NOMO-1 treated with DMSO at 0.1 percent for 48 hours (cell line): ENCODE measurements around the gene FIBP.
"Not testable (repeated sequence)": the region's sequence is repeated elsewhere in the genome, so short reads cannot be mapped to it uniquely, and the experiment has no call there.

Source experiments
- DNase-seq: peaks from one replicate; lab custom pipeline; 2025; ENCODE audit not compliant: unreplicated experiment; lab: John Stamatoyannopoulos, UW

The FIBP gene

GRCh38 chr11:65849366-65849765 is 38.9 kb downstream of the FIBP start:
- no peak for DNase-seq

DNA sequence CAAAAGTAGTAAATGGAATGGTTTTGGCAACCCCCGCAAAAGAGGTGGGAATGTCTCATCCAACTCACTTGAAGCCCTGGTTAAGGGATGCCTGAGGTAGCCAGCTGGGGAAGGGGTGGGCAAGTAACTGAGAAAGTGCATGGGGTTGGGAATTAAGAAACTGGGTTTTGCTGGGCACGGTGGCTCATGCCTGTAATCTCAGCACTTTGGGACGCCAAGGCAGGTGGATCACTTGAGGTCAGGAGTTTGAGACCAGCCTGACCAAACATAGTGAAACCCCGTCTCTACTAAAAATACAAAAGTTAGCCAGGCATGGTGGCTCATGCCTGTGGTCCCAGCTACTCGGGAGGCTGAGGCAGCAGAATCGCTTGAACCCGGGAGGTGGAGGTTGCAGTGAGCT is 39.6 kb downstream of the FIBP start:
- DNase-seq: not testable (repeated sequence)

DNA sequence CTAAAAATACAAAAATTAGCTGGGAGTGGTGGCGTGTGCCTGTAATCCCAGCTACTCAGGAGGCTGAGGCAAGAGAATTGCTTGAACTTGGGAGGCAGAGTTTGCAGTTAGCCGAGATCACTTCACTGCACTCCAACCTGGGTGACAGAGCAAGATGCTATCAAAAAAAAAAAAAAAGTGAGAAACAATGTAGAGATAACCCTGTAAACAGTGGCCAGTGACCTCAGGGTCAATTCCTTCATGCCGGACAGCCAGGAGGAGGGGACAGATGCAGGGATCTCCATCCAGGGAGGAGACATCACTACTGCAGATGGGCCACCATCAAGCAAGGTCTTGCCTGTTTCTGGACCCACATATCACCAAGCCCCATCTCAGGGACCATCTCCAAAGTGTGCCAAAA is 40.5 kb downstream of the FIBP start:
- DNase-seq: no peak

- no peak for DNase-seq
Observed at GRCh38 chr11:65844231-65844872, 43.9 kb downstream of the FIBP start.

GRCh38 chr11:65843811-65844210 is 44.5 kb downstream of the FIBP start:
- no peak for DNase-seq

- DNase-seq: no peak
Observed at GRCh38 chr11:65842144-65842543, 46.1 kb downstream of the FIBP start.

GRCh38 chr11:65834202-65834601 is 54.1 kb downstream of the FIBP start:
- DNase-seq: no peak
